ENCODE measurements around the gene PXK. TPM values are rescaled to one million over a fixed set of nuclear protein-coding genes. Genes with fewer than 3 reads are reported as not detected.

PXK gene
- polyA plus RNA-seq, 4 donors = 24.0 to 31.0 (median 28.4) TPM

- no peak for DNase-seq (ENCODE audit: low read depth in 4 of 4, low spot score in 3 of 4)
Observed at GRCh38 chr3:58345457-58345856, 12.8 kb downstream of the PXK start.

GRCh38 chr3:58346368-58346767 lies 13.7 kb downstream of the PXK start:
- no peak for DNase-seq (ENCODE audit: low read depth in 4 of 4, low spot score in 3 of 4)

GRCh38 chr3:58347984-58348383 lies 15.3 kb downstream of the PXK start:
- no peak for DNase-seq (ENCODE audit: low read depth in 4 of 4, low spot score in 3 of 4)

- no peak for DNase-seq (ENCODE audit: low read depth in 4 of 4, low spot score in 3 of 4)
Observed at GRCh38 chr3:58349792-58350626, 17.3 kb downstream of the PXK start.

GRCh38 chr3:58350627-58351013 lies 17.9 kb downstream of the PXK start:
- DNase-seq (ENCODE audit: low read depth in 4 of 4, low spot score in 3 of 4) = no peak

GRCh38 chr3:58351920-58352319 lies 19.2 kb downstream of the PXK start:
- no peak for DNase-seq (ENCODE audit: low read depth in 4 of 4, low spot score in 3 of 4)

- DNase-seq (ENCODE audit: low read depth in 4 of 4, low spot score in 3 of 4) = no peak
Observed at GRCh38 chr3:58352626-58353025, 19.9 kb downstream of the PXK start.

GRCh38 chr3:58353722-58354553 lies 21.2 kb downstream of the PXK start:
- no peak for DNase-seq (ENCODE audit: low read depth in 4 of 4, low spot score in 3 of 4)

- DNase-seq (ENCODE audit: low read depth in 4 of 4, low spot score in 3 of 4) = no peak
Observed at GRCh38 chr3:58355179-58355578, 22.5 kb downstream of the PXK start.

GRCh38 chr3:58356054-58356453 lies 23.4 kb downstream of the PXK start:
- no peak for DNase-seq (ENCODE audit: low read depth in 4 of 4, low spot score in 3 of 4)

- DNase-seq (ENCODE audit: low read depth in 4 of 4, low spot score in 3 of 4) = no peak
Observed at GRCh38 chr3:58357402-58357801, 24.7 kb downstream of the PXK start.

GRCh38 chr3:58358092-58358491 lies 25.4 kb downstream of the PXK start:
- DNase-seq (ENCODE audit: low read depth in 4 of 4, low spot score in 3 of 4) = no peak

GRCh38 chr3:58358808-58359207 lies 26.1 kb downstream of the PXK start:
- DNase-seq (ENCODE audit: low read depth in 4 of 4, low spot score in 3 of 4) = no peak

- DNase-seq (ENCODE audit: low read depth in 4 of 4, low spot score in 3 of 4) = no peak
Observed at GRCh38 chr3:58359621-58360020, 26.9 kb downstream of the PXK start.

- DNase-seq (ENCODE audit: low read depth in 4 of 4, low spot score in 3 of 4) = no peak
Observed at GRCh38 chr3:58361866-58362265, 29.2 kb downstream of the PXK start.

GRCh38 chr3:58366699-58367098 lies 34.0 kb downstream of the PXK start:
- DNase-seq (ENCODE audit: low read depth in 4 of 4, low spot score in 3 of 4) = no peak

GRCh38 chr3:58369038-58369437 lies 36.3 kb downstream of the PXK start:
- no peak for DNase-seq (ENCODE audit: low read depth in 4 of 4, low spot score in 3 of 4)

GRCh38 chr3:58369876-58370275 lies 37.2 kb downstream of the PXK start:
- DNase-seq (ENCODE audit: low read depth in 4 of 4, low spot score in 3 of 4) = no peak

GRCh38 chr3:58370407-58370806 lies 37.7 kb downstream of the PXK start:
- DNase-seq (ENCODE audit: low read depth in 4 of 4, low spot score in 3 of 4) = no peak

- no peak for DNase-seq (ENCODE audit: low read depth in 4 of 4, low spot score in 3 of 4)
Observed at GRCh38 chr3:58371754-58372153, 39.1 kb downstream of the PXK start.

GRCh38 chr3:58375254-58375653 lies 42.6 kb downstream of the PXK start:
- no peak for DNase-seq (ENCODE audit: low read depth in 4 of 4, low spot score in 3 of 4)

- DNase-seq (ENCODE audit: low read depth in 4 of 4, low spot score in 3 of 4) = no peak
Observed at GRCh38 chr3:58377168-58377567, 44.5 kb downstream of the PXK start.

Measured in right renal pelvis (tissue), 4 donors.